ENCODE results near the gene P2RY12. TPM values are rescaled to one million over a fixed set of nuclear protein-coding genes. Genes with fewer than 3 reads are reported as not detected.
"Not testable (repeated sequence)": the region's sequence is repeated elsewhere in the genome, so short reads cannot be mapped to it uniquely, and the experiment has no call there.

Gene P2RY12
- total RNA-seq, 1 experiment from 2014 or later = not detected

DNA sequence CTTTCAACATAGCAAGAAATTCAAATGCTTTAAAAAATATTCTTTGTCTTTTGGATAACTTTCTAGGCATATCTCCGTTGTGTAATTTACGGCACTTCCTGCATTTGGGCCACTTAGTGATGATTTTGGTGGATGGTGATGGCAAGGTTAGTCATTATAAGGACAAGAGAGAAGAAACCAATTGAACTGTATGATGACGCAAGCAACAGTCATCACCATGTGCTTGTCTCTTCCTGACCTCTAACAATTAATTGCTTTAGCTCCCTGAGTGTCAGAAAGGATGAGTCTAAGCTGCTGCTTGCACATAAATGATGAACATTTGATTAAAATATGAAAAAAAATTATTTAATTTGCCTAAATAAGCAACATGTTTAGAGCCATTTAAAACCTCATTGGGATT is 11.3 kb upstream of the P2RY12 start:
- in situ Hi-C loops (cut with HindIII; ENCODE audit: low pct_unique_long_range_greater_than_20kb, low sequenced_read_pairs) = no loop called here
- peak; percentile 33 for DNase-seq (ENCODE audit: low read depth)

DNA sequence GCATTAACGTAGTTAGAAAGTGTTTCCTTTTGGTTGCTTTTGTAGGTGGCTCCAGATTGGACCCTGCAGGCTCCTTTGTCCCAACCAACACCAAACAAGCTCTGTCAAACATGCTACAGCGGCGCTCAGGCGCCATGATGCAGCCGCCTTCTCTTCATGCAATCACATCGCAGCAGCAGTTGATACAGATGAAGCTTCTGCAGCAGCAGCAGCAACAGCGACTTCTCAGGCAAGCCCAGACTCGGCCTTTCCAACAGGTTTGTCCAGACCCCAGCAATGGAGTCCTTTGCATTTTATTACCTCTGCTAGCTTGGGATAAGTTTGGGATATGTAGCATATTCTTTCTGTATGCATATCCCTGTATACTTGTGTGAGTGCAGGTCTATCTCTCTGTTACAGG is 10.1 kb upstream of the P2RY12 start:
- in situ Hi-C loops (cut with HindIII; ENCODE audit: low pct_unique_long_range_greater_than_20kb, low sequenced_read_pairs) = no loop called here
- DNase-seq (ENCODE audit: low read depth) = no peak

DNA sequence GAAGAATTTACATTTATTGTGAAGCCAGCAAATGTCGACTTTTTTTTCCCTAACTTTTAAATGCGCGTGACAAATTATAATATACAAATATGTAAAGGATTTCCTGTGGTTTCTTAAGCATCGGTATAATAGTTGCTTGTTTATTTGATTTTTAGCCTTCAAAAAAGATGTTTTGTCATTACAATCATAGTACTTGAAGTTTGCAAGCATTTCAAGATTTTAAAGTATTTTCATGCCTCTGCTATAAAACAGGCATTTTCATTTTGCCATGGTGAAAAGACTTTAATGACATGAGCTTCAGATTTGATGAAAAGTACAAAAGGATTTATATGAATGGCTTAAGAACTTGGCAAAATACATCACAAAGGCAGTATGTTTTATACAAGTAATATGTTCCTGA is 9.4 kb upstream of the P2RY12 start:
- no peak for DNase-seq (ENCODE audit: low read depth)
- in situ Hi-C loops (cut with HindIII; ENCODE audit: low pct_unique_long_range_greater_than_20kb, low sequenced_read_pairs) = no loop called here

DNA sequence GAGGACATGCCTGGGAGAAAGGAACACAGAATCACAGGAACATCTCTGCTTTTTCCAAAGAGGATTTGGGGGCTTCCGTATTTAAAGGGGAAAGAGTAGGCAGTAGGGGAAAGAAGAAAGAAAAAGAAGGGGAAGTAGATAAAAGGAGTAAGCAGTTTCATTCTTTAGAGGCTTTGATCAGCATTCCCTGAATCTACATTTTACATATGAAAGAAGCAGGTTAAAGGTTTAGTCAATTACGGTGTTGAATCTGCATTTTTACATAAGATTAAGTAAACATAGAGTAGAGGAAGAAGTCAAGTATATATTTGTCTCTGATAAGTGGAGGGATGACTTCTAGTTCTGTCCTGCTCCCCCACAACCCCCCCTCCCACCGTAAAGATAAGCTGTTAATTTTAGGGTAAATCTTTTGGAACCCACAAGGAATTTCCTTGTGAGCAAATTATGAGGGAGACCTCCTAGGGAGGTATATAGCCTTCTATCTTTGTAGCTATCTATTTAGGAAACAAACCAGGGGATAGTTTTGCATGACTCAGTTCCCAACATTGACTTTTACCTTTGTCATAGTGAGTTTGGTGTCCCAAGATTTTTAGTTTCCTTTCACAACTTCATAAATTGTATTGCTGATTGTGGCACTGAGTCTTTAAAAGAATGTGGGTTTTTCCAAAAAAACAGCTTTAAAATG is 8.7 kb upstream of the P2RY12 start:
- no peak for DNase-seq (ENCODE audit: low read depth)
- in situ Hi-C loops (cut with HindIII; ENCODE audit: low pct_unique_long_range_greater_than_20kb, low sequenced_read_pairs) = no loop called here

DNA sequence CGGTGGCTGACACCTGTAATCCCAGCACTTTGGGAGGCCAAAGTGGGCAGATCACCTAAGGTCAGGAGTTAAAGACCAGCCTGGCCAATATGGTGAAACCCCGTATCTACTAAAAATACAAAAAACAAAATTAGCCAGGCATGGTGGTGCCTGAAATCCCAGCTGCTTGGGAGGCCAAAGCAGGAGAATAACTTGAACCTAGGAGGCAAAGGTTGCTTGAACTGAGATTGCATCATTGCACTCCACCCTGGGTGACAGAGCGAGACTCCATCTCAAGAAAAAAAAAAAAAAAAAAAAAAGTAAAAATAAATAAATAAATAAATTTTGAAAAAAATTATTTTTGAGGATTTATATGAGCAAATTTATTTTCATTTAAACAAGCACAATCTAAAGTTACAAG is 7.6 kb upstream of the P2RY12 start:
- DNase-seq (ENCODE audit: low read depth); in situ Hi-C loops (cut with HindIII; ENCODE audit: low pct_unique_long_range_greater_than_20kb, low sequenced_read_pairs): not testable (repeated sequence)

DNA sequence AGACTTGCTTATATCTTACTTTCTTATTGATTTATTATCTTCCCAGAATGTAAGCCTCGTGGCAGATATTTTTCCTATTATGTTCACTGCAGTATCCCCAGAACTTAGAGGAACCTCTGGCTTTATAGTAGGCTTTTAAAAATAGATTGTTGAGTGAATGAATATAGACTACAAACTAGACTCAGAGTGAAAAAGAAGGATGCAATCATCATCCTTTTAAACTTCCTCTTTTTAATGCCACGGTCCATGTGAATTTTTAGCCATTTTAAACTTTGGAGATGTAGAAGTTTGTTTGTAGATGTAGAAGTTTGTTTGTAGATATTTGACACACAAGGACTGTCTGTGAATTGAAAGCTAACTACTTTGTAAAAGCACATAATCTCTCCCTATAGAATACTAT is 7.2 kb upstream of the P2RY12 start:
- no peak for DNase-seq (ENCODE audit: low read depth)
- in situ Hi-C loops (cut with HindIII; ENCODE audit: low pct_unique_long_range_greater_than_20kb, low sequenced_read_pairs) = no loop called here

DNA sequence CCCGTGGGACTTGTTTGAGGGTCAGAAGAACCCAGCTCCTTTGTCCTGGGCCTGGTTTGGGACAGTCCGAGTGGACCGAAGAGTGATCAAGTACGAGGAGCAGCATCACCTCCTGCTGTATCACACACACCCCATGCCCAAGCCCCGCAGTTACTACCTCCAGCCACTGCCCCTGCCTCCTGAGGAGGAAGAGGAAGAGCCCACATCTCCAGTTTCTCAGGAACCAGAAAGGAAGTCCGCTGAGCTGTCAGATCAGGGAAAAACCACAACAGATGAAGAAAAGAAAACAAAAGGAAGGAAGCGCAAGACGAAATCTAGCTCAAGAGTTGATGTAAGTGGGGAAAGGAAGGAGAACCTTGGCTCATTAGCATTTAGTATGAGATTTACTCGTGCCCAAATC is 3.3 kb upstream of the P2RY12 start:
- no peak for DNase-seq (ENCODE audit: low read depth)
- in situ Hi-C loops (cut with HindIII; ENCODE audit: low pct_unique_long_range_greater_than_20kb, low sequenced_read_pairs) = no loop called here

DNA sequence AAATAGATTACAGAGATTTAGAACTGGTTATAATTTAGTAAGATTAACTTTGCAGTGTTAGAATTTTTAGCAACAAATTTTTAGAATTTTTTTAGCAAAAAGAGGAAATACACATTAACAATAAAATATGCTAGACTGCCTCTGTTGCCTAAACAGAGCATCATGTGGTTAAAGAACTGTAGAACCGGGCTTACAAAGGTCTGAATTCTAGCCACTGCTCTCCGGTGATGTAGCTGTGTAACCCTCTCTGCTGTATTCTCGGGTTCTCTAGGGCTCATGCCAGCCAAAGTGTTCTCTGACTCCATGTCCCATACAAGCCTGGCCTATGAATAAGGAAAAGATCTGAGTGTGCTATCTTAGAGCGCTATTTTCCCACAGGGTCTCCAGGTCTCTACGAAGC is 2.9 kb upstream of the P2RY12 start:
- no peak for DNase-seq (ENCODE audit: low read depth)
- in situ Hi-C loops (cut with HindIII; ENCODE audit: low pct_unique_long_range_greater_than_20kb, low sequenced_read_pairs) = no loop called here

DNA sequence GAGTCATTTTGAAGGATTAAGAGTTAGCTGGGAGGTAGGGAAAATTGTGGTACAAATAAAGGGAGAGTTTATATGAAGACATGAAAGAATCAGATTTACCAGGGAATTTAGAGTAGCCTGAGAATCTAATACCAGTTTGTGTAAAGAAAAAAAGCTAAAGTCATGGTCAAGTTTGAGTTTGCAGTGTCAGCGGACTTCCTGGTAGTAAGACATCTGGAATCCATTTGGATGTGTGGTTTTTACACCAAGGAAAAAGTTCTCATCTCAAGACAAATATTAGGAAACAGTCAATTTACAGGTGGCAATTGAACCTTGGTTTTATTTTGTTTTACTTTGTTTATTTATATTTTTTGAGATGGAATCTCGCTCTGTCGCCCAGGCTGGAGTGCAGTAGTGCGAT is 1.5 kb upstream of the P2RY12 start:
- in situ Hi-C loops (cut with HindIII; ENCODE audit: low pct_unique_long_range_greater_than_20kb, low sequenced_read_pairs) = no loop called here
- no peak for DNase-seq (ENCODE audit: low read depth)

DNA sequence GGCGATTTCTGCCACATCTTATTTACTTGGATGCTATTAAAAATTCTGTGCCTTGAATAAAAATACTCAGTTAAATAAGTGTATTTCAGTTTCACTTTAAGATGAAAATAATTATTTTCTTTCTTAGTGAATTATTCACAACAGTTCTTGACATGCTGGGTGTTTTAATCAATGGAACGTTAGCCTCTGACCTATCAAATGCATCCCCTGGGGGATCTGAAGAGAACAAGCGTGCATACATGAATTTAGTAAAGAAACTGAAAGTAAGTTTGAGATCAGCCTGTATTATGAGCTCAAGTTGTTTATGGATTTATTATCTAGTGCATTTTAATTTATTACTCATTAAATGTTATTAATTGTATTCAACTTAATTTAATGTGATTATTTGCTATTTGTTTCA is 597 bp downstream of the P2RY12 start:
- no peak for DNase-seq (ENCODE audit: low read depth)
- in situ Hi-C loops (cut with HindIII; ENCODE audit: low pct_unique_long_range_greater_than_20kb, low sequenced_read_pairs) = no loop called here

DNA sequence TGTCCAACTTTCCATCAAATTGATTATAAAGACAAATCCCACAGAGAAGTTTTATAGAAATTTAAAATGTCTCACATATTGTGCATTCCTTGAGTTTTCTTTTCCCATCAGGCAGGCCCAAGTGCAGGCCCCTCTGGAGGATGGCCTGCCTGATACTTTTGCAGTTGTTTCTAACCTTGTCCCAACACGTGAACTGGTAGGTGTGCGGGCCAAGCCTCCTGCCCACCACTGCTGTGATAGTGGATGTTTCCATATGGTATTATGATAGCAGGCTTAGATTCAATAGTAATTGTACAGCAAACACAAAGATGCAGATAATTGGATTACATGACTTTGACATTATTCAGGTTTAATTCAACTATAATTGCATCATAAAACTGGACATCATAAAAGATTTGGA is 1.4 kb downstream of the P2RY12 start:
- in situ Hi-C loops (cut with HindIII; ENCODE audit: low pct_unique_long_range_greater_than_20kb, low sequenced_read_pairs) = no loop called here
- DNase-seq (ENCODE audit: low read depth) = no peak

DNA sequence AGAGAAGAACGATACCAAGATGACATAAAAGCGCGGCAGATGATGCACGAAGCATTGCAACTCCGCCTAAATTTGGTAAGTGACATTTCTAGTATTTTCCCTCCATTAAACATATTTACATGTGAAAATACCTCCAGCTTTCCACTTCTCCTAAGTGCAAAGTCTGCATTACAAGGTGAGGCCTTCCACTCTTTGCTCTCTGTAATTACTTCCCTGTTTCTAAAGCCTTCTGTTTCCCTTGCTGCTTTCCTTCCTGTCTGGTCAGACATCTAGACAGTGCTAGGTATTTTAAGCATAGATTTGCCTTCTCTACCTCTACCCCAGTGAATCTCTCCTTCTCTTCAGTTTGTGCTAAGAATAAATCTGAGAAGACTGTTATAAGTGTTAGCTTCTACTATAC is 1.9 kb downstream of the P2RY12 start:
- in situ Hi-C loops (cut with HindIII; ENCODE audit: low pct_unique_long_range_greater_than_20kb, low sequenced_read_pairs) = no loop called here
- no peak for DNase-seq (ENCODE audit: low read depth)

DNA sequence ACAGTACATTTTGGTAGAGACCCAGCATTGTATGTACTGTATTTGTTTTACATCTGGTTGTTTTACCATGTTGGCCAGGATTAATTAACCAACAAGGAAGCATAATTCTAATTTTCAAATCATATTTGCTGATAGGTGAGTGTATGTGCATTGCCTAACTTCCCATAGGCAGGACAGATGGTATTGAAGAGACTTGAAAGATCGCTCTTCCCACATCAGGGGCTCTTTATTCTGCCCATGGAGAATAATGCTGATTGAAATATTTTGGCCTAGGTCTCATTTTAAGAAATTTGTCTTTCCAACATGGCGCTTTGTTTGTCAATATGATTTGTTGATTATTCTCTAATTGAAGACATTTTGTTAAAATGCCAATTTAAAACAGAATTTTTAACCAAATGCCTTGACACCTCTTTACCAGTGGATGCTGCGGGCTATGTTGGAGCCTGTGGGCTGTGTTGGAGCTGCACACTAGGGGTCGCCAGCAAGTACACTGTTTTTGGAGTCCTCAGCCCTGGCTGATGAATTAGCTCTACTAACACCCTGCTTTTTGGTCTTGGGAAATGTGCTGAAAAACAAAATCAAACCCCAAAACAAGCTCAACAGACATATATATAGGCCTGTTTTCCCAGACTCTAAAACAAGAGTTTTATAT is 5.3 kb downstream of the P2RY12 start:
- DNase-seq (ENCODE audit: low read depth) = no peak
- in situ Hi-C loops (cut with HindIII; ENCODE audit: low pct_unique_long_range_greater_than_20kb, low sequenced_read_pairs) = no loop called here

DNA sequence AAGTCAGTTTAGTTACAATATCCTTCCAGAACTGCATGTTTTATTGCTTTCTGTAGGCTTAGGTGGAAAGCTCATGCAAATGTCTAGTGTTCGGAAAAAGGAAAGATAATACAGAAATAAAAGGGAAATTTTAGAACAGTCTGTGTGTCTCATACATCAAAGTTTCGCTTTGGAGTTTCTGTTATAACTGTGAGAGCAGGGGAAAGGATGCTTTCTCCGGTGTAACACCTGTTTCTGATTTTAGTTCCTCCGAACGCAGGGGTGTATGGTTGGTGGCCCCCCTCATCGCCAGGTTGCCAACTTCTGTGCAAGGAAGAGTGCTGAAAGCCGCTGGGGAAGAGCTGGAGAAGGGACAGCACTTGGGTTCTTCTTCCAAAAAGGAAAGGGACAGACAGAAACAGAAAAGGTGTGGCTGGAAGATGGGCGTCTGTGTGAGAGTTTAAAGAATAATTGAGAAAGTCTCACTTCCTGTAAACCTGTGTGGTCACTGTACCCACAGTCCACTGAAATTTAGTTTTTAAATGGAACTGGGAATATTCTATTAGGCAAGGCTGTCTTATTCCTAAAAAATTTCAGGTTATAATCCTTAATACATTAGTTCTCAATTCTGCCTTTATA is 6.7 kb downstream of the P2RY12 start:
- in situ Hi-C loops (cut with HindIII; ENCODE audit: low pct_unique_long_range_greater_than_20kb, low sequenced_read_pairs) = no loop called here
- DNase-seq (ENCODE audit: low read depth) = no peak

DNA sequence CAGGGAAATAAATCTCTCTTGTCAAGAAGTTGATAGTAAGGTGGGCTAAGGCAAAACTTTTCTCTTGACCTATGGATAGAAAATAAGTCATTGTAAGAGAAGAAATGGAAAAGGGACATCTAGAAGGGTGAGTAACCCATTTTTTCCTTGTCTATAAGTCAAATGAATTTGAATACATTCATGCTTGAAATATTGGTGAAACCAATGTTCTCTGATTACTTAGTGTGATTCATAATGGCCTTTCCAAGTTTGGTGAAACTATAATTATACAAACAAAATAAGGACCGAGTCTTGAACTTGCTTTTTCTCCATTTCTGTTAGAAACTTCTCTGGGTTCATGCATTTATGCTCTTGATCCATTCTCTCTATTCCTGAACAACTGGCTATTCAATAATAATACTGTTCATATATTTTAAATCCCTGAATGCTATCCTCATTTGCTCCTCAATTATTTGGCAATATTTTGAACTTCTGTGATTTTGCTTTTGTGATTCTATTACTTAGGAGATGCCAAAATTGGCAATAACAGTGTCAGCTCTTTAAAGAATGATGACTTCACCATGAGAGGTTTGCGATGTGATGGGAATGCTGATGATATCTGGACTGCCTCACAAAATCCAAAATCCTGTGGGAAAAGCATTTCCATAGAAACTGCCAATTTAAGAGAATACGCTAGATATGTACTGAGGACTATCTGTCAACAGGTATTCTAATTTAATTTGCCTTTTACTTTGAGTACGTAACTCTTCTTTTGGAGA is 12.3 kb downstream of the P2RY12 start:
- in situ Hi-C loops (cut with HindIII; ENCODE audit: low pct_unique_long_range_greater_than_20kb, low sequenced_read_pairs) = no loop called here
- no peak for DNase-seq (ENCODE audit: low read depth)

DNA sequence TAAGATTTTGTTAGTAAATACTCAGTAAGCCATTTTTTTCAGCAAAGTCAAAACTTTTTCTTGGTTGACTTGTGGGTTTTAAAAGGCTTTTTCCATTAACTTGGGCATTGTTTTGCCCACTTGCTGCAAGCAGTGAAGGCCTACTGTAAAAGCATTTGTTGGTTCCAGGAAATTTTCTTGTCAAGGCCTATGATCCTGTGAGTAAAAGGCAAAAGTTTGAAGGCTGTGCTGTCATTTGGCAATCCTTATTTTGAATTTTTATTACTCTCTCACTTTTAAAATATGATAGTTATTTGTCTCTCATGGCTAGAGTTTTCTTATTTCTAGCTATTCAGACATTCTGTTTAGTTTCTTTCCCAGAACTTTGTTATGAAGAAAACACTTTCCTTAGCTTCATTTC is 13.0 kb downstream of the P2RY12 start:
- in situ Hi-C loops (cut with HindIII; ENCODE audit: low pct_unique_long_range_greater_than_20kb, low sequenced_read_pairs) = no loop called here
- no peak for DNase-seq (ENCODE audit: low read depth)

DNA sequence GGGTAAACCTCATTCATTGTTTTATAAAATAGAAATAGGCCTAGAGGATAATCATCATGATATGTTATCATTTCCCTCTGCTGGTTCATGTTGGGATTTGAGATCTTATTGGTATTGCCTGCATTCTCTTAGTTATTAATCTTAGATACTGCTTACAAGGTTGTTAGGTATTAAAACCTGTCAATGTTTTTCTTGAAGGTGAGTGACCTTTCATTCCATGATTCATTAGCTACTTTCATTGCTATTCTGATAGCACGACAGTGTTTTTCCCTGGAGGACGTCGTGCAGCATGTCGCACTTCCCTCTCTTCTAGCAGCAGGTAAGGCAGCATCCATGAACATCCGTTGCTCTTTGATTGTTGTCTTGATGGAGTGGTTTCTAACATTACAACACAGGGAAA is 17.1 kb downstream of the P2RY12 start:
- in situ Hi-C loops (cut with HindIII; ENCODE audit: low pct_unique_long_range_greater_than_20kb, low sequenced_read_pairs) = no loop called here
- DNase-seq (ENCODE audit: low read depth) = no peak

DNA sequence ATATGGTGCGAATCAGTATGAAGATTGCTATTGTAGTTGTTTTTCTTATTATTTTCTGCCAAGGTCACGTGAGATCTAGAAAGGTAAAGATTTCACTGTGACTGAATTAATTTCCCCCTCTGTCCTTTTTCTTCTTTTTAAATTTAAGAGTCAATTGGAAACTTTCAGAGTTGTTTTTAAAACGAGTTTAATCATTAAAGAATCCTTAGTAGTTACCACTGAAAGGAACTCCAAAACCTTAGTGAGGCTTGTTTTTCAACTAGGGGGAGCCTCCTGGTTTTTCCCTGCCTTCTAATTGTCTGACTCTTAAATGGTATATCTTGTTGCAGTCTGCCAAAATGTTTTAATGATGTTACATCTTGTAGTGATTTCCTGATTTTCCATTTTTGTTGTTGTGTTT is 17.6 kb downstream of the P2RY12 start:
- DNase-seq (ENCODE audit: low read depth) = no peak
- in situ Hi-C loops (cut with HindIII; ENCODE audit: low pct_unique_long_range_greater_than_20kb, low sequenced_read_pairs) = no loop called here

DNA sequence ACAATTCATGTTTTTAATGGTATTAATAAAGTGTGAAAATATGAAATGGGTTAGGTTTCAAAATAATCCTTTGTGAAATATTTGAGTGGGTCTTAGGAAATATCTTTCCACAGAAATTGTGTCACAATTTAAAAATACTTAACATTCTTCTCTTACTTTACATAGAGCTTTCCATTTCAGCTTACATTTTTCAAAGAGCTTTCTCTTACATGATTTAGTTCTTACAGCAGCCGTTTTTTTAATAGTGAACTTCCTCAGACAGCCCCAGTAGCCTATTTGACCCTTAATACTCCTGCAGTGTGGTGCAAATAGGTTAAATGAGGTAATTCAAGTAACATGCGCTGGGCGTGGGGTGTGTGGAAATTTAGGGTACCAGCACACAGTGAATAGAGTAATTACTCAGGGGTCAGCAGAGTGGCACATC is 21.8 kb downstream of the P2RY12 start:
- no peak for DNase-seq (ENCODE audit: low read depth)
- in situ Hi-C loops (cut with HindIII; ENCODE audit: low pct_unique_long_range_greater_than_20kb, low sequenced_read_pairs) = no loop called here
